Suprapubic skin (tissue), 3 donors: ENCODE results near the gene MIER2.

Source experiments
- POLR2A ChIP-seq, 2 donors: fragments of 450-650 bp; IDR thresholded peaks; one replicate each; pipeline ENCODE4 v1.6.1; 2017; ENCODE audit warnings: antibody characterized with exemption in 2 of 2, mild to moderate bottlenecking in 2 of 2, moderate library complexity in 2 of 2
- TF ChIP-seq, protein P1 (sequence below), 2 donors: fragments of 200-600 bp in 1 of 2; fragments of 450-650 bp in 1 of 2; sonication (generic) in 1 of 2; IDR thresholded peaks; one replicate each; pipeline ENCODE4 v1.5.1; 2016 to 2019; ENCODE audit warnings: antibody characterized with exemption in 2 of 2, mild to moderate bottlenecking in 1 of 2, moderate library complexity in 1 of 2

DNA sequence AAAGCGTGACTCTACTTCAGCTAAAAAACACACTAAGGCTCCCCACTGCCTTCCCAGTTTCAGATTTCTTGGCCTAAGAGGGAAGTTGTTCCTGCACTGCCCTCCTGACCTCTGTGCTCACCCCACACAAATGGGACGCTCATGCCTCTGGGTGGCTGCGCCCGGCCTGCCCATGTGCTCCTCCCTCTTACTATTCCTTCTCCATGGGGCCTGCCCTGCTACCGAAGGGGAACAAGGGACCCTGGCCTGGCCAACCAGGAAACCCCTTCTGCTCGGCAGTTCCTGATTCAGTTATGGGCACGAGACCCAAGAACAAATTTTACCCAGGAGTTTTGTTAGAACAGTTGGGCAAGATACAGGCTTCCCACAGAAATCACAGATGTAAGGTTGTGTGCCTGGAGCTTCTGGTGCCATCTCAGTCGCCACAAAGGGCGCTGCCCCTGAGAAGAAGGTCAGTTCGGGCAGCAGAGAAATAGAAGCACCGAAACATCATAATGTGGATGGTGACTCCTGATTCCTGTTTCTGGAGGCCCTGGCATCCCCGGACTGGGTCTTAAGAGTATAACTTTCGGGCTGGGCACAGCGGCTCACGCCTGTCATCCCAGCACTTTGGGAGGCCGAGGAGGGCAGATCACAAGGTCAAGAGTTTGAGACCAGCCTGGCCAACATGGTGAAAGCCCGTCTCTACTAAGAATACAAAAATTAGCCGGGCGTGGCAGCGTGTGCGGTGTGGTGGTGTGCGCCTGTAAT, 47.9 kb downstream of the MIER2 start:
- TF ChIP-seq, protein P1, sequence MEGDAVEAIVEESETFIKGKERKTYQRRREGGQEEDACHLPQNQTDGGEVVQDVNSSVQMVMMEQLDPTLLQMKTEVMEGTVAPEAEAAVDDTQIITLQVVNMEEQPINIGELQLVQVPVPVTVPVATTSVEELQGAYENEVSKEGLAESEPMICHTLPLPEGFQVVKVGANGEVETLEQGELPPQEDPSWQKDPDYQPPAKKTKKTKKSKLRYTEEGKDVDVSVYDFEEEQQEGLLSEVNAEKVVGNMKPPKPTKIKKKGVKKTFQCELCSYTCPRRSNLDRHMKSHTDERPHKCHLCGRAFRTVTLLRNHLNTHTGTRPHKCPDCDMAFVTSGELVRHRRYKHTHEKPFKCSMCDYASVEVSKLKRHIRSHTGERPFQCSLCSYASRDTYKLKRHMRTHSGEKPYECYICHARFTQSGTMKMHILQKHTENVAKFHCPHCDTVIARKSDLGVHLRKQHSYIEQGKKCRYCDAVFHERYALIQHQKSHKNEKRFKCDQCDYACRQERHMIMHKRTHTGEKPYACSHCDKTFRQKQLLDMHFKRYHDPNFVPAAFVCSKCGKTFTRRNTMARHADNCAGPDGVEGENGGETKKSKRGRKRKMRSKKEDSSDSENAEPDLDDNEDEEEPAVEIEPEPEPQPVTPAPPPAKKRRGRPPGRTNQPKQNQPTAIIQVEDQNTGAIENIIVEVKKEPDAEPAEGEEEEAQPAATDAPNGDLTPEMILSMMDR (IDR thresholded peaks at IDR 0.05), result no peak
- TF ChIP-seq POLR2A (IDR thresholded peaks at IDR 0.05), result no peak
